HG03442 (cell line): ENCODE data around the gene HEMK1.

Source experiments
- ATAC-seq: cut with Tn5 transposase; IDR thresholded peaks from one replicate; pipeline ENCODE4 v1.9.1; 2021; ENCODE audit warnings: mild to moderate bottlenecking, moderate library complexity; ENCODE audit not compliant: unreplicated experiment

The HEMK1 gene

DNA sequence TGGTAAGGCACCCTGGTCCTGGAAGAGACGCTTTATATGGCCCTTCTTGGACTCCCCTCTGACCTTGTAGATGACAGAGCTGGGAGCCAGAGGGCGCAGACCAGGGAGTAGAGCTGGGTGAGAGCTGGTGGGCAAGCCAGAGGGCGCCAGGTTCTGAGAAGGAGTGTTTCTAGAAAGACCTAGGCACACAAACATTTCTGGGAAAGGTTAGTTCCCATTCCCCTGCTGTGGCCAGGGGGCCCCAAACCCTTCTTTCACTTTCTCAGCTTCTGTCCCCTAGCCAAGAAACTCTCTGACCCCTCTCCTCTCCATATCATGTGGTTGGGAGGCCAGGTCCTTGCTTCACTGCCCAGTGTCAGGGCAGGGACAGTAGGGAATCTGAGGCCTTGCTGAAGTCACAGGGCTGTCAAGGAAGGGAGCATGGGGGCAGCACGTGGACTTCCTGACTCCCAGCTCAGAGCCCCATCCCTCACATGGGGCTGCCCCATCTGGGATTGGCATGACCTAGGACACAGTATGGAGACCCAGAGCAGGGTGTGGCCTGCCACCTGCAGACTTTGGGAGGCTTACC is 3.6 kb downstream of the HEMK1 start:
- no peak for ATAC-seq

DNA sequence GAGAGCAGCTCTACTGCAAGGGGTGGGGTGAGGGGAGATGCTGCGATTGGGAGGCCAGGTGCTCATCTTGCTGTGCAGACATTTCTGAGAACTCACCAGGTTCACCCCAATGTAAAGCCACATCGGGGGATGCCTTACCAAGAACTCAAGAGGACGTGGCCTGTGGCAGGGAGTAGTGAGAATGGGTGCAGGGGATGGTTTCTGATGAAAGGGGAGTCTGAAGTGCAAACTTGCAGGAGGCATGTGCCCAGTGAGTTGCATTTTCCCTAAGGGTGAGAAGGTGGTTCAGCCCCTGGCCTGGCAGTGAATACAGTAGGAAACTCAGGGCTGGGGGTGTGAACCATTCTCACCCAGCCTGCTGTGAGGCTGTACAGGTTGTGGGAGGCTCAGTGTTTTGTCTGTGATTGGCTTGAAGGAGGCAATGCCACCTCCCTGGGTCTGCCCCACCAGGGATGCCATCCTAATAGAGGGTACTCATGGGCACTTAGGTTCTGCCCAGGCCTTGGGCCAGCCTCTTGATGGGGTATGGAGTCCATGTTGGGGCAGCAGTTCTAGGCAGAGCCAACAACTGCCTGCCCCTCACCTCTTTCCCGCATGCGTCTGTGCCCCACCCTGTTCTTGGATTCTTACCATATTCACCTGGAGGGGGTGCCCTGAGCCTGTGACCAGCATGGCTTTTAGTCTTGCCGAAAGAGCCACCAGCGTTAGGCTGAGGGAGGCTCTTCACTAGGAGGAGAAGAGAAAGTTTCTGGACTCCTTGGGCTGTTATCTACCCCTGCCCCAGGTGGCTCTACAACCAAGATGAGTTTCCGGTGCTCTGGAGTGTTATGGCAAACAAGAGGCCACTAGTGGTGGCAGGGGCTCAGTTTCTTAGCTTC is 4.5 kb downstream of the HEMK1 start:
- ATAC-seq = no peak

DNA sequence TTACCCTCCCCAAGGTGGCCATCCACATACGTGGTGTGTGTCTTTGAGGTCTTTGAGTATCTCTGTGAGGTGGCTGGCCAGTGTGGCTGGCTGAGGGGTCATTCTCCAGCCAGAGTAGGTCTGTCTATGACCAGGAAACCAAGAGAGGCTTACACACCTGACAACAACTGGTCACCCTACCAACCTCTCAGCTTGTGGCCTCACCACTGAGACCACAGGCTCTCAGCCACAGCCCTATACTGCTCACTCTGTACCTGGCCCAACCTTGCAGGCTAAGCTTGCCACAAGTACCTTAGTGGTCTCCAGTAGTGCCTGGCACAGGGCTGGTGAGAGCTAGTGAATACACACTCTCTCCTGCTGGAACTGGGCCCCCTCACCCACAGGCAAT is 5.1 kb downstream of the HEMK1 start:
- no peak for ATAC-seq

DNA sequence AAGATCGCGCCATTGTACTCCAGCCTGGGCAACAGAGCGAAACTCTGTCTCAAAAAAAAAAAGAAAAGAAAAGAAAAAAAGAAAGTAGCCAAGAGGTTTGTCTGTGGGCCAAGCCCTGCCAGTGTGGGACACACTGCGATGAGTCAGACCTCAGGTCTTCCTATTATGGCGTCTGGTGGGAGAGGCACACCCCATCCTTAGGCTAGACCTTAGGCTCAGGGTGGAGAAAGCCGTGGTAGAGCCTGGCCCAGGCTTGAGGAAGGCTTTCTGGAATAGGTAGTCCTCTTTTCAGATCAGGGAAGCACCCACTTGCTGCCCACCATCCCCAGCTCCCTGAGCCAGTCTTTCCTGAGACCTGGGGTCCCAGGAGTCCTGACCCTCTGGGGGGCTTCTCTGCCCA is 6.0 kb downstream of the HEMK1 start:
- no peak for ATAC-seq

DNA sequence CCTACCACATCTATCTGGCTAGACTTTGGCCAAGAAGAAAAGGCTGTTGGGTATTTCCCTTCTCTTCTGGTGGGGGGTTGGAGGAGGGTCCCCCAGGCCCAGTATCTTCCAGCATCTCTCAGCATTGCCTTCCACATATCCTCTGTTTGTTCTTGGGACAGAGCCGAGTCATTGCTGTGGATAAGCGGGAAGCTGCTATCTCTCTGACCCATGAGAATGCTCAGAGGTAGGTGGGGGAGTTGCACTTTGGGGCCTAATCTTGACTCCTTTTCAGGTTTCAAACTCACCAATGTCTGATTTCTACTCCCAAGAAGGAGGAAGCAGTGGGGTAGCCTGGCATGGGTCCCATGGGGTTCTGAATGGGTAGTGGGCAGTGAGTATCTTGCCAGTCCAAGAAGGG is 8.0 kb downstream of the HEMK1 start:
- ATAC-seq = no peak

DNA sequence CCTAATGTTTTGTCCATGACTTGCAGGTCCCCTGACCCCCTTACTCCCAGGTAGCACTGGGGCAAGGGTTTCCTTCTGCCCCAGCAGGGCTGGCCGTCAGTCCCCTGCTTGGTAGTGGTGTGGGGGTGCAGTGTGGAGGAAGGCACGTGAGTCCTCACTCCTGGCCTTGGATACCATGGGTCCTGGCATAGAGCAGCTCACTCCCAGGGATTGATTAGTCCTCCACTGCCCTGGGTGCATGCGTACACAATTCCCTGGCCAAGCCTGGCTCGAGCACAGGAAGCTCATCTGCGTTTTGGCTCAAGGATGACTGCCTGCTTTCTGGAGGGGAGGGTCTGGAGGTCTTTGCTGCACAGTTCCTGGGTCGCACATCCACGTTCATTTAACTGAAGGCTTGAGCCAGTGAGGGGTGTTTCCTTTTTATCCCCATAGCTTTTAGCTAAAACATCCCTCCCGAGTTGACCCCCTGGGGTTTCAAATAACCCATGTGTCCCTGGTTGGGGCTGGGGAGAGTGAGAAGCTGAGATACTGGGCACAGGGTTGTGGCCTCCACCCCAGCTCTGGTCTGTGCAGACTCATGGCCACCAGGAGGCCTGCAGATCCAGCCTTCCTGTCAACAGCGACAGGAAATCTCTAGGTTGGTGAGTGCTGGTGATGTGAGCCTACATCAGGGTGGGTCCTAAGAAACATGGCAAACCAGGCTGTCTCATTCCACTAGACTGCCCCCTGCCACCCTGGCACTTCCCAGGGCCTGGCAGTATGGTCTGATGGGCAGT is 11.5 kb downstream of the HEMK1 start:
- ATAC-seq = no peak

DNA sequence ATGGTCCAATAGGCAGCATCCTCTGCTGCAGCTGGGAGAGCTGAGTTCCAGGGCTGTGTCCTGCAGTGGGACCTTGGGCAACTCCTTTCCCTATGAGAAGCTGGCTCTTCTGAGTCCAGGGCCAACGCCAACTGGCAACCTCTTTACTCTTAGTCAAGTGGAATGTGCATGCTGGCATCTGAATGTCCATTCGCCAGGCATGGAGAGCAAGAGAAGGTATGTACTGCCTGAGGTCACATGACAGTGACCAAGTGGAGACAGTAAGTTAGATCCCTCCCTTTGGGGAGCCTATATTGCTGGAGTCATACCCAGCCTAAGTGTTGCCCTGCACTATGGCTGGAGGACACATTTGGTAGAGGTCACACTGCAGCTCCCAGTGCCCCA is 12.1 kb downstream of the HEMK1 start:
- ATAC-seq = no peak

DNA sequence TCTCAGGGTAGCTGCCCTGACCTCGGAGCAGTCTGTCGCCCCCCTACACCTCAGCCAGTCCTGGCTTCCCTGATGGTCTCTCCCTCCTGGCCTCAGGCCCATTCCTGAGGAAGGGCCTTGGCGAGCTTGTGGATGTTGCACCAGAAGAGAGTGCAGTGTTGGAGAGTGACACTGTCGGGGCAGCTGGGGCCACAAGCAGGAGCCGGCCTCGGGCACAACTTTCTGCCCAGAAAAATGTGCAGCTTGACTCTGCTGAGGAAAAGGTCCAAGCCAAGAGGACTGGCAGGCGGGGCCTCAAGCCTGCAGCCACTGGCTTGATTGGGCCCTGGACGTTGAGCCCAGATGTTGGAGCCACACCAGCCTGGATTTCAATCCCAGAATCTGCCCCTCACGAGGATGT is 12.8 kb downstream of the HEMK1 start:
- ATAC-seq = no peak

DNA sequence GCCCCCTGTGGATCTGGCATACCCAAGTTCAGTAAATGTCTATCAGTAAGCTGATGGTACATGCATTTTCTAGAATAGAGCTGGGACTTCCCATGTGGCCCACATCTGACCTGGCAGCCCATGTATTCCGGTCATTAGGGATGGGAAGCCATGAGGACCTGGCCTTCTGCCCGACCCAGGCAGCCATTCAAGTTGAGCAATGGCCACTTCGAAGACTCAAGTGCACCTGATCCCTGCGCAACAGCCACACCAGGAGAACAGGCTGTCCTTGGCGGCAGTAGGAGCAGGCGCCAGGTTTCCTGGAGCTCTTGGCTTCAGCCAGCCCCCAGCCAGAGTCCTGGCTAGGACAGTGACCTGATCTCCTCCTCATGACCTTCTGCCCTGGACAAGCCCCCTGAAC is 14.6 kb downstream of the HEMK1 start:
- no peak for ATAC-seq

DNA sequence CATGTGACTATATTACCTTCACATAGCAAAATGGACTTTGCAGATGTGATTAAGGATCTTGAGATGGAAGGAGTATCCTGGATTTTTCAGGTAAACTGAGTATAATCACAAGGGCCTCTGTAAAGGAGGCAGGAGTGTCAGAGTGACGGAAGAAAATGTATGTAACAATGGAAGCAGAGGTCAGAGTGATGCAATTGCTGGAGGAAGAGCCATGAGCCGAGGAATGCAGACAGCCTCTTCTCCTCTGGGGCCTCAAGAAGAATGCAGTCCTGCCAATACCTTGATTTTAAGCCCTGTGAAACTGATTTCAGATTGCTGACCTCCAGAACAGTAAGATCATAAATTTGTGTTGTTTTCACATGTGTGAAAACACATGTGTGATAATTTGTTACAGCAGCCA is 15.1 kb downstream of the HEMK1 start:
- ATAC-seq = no peak

DNA sequence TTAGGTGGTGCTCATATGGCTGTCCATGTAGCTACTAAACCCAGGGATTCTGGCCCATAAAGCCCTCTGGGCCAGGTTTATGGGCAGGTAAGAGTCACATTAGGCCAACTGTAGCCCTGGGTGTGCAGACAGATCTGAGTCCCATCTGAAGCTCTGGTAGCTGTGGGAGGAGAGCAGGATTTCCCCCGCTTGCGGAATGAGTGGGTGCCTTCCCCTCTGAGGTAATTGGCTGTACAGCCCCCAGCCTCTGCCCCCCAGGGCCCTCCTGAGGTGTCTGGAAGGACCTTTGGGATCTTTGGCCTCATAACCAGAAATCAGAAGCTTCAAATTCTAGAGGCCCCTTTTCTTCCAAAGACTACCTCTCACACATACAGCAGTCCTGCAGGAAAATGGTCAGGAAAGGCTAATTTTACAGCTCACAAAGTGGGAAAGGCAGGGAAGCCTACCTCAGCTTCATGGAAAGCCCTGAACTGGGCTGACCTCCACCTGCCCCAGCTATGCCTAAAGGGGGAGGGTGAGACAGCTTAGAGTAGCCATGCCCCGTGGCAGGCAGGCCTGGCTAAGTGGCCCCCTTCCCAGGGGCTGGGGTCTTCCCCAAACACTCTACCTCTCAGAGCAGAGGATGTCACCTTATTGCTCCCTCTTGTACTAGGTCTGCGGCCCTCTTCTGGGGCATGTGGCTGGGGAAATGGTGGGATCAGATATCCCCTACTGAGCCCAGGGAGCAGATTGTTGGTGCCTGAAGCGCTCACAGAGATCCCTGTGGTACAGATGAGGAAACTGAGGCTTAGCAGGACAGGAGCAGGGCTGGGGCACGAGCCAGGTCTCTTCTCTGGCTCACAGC is 16.8 kb downstream of the HEMK1 start:
- no peak for ATAC-seq

DNA sequence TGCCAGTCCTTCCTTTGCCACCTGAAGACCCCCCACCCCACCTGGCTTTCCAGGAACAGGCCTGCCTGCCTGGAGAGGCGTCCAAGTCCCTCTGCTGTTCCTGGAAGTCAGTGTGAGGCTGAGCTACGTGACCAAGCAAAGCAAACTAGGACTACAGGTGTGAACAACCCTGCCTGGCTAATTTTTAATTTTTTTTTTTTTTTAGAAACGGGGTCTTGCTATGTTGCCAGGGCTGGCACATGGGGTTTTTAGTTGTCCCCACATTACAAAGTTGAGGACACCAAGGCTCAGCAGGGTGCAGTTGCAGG is 17.4 kb downstream of the HEMK1 start:
- ATAC-seq = no peak

DNA sequence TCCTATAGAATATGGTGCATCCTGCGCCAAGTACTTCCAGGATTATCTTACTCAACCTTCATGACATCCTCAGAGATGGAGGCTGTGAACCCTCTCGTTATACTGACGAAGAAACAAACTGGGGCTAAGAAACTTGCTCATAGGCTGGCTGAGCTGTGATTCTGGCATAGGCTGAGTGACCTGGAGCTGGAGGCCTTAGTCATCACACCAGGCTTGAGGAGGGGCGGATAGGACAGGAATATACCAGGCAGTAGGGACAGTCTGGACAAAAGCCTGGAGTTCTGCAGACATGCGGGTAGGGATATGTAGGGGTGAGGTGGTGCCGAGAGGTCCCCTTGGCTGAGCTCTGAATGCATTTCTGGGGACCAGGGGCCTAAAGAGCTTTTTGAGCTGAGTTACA is 18.1 kb downstream of the HEMK1 start:
- ATAC-seq = no peak

DNA sequence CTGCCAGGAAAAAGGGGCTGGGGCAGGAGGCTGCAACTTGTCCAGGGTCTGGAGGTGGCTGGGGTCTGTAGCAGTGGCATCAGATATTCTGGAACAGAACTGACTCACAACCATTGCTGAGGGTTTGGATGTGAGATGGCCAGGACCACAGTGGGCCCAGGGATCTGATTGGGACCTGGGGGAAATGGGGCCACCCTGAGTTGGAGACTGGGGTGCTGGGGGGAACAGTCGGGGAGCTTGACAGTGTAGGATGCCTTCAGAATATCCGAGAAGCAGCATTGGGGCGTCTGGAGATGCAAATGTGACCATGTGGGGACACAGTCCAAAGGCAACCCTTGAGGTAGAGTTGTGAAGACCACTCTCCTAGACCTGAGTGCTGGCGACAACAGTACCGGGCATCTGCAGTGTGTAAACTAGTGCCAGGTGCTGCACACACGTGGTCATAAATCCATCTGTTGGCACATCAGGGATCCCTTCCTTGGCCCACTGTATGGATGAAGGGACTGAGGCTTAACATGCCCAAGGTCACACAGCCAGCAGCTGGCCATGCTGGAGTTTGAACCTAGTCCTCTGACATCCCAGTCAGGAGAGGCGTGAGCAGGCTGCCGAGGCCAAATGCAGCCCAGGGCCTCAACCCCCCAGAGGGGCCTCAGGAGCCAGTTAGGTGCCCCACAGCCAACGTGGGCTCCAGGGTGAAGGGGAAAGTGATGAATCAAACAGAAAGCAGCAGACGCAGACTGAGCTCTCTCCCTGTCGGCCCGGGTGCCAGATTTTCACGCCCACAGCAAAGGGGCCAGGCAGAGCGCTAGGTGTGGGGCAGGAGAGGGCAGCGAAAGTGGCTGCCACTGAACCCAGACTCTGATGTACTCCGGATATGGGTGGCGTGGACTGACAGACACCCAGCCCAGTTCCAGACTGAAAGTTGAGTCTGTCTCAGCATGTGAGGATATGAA is 18.8 kb downstream of the HEMK1 start:
- peak; percentile 39 for ATAC-seq

DNA sequence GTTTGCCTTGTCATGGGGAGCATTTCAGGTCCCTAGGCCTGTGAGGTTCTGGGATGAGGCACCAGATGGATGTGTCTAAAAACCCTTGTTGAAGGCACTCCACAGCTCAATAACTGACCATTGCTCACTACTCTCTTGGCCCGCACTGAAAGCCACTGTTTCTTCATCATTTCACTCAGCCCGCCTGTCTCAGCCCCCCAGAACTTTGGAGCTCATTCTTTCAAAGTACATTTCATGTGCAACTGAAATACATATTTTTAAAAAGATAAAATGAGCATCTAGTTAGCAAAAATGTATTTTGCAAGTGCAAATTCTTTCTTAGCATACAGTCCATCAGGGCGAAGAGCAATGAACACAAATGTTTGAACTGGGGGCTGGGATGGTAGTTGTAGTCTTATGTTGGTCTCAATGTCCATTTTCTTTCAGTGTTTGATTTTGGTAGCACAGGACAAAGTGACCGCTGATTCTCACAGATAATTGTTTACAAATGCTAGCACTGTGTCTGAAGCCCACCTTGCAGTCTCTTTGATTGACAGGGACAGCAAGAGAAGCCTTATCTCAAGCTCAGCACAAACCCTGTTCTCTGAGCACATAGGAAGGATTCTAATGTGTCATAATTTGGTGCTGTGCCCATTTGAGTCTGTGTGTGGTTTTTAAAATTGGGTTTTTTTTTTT is 19.6 kb downstream of the HEMK1 start:
- no peak for ATAC-seq

DNA sequence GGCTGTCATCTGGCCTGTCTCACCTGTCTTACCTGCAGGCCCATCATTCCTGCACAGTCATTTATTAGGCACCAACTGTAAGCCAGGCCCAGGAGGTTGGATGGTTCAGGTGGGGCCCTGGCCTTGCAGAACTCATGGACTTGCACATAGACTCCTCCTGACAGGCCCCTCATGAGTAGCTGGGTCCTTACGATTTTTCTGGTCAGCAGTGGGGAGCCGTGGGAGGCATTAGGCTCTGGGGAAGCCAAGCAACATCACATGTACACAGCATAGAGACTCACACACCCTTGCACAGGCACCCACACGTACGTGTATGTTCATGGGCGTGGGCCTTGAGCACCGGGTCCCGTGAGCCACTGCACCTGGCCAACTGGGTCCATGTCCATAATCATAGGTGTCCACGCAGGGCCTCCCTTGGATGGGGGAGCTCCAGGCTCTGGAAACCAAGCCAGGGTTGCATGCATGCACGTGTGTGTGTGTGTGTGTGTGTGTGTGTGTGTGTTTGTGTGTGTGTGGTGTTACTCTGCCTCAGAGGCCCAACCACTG is 21.9 kb downstream of the HEMK1 start:
- ATAC-seq = peak; percentile 2

DNA sequence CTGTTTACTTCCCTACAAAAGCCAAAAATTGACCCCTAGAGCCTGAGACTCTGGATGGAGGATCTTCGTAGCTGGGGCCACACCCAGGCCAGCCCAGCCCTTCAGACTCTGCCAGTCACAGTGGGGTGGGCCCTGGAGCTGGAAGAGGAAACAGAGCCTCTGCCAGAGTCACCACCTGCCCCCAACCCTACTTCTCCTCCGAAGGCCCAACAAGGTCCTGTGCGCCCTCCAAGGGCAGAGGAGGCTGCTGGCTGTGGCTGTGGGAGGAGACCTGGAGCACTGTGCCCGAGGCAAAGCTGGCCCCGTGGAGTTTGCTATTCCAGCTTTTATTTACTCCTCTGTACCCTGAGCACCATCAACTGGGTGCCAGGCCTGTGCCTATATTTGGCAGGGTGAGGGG is 23.2 kb downstream of the HEMK1 start:
- no peak for ATAC-seq

DNA sequence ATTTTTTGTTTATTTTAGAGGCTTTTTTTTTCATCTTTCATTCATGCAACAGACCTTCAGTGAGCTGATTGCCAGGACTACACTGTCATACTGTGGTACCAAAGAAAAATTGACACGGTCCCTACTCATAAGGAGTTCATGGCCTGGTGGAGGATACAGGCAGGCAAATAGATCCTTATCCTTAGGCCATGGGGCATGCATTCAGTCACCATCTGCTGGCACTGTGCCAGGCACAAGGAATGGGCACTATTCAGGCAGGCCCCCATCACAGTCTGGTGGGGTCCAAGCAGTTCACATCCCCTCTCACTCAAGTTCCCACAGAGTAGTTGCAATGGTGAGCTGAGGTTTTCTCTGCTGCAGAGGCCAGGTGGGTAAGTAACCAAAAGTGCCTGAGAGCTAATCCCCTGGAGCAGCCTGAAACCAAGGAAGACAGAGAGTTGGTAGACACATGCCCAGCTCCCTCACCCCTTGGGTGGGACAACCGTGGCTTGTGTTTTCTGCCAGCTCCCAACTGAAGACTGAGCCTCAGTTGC is 25.0 kb downstream of the HEMK1 start:
- no peak for ATAC-seq

DNA sequence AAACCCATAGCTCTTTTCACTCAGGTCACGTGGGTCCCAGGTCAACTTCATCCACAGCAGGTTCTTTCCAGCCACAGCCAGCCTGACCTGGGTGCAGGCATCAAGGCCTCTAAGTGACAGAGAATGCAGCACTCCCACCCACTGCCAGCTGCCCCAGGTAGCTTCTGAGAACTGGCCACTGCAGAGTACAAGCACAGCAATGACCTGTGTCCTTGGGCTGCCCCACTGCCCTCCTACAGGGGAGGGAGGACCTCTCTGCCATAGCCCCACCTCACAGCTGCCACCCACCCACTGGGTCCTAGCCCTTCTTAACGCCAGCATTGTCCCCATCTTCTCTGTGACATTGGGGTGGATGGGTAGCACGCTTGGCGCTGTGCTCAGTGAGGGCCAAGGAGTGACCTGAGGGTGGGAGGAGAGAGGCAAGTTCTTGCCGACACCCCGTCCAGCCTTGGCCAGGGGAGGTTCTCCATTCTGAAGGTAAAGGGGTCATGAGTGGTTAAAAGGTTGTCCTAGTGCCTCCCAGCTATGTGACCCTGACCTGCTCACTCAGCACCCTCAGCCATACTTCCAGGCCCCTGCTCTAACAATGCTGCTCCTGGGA is 29.9 kb downstream of the HEMK1 start:
- ATAC-seq = no peak
